ENCODE results near the gene UHRF1. TPM values are rescaled to one million over a fixed set of nuclear protein-coding genes. Genes with fewer than 3 reads are reported as not detected.
"Not testable (repeated sequence)": the region's sequence is repeated elsewhere in the genome, so short reads cannot be mapped to it uniquely, and the experiment has no call there.

Gene UHRF1
- total RNA-seq, 1 experiment from 2014 or later, result 53.6 TPM

- Histone ChIP-seq H3K4me3 (ENCODE audit: low read depth in 2 of 2, low read length in 2 of 2) (no peak overlapping the region), H3K27me3 (ENCODE audit: control insufficient read depth, insufficient read depth, low read length) (no peaks in the 10 kb centered on the region), H3K27ac (ENCODE audit: low read length) (peak overlapping the region; percentile 39; the same call in 1 of the 2 replicates), H3K4me1 (ENCODE audit: control insufficient read depth, insufficient read depth, low read length) (peaks cover 32% of the 10 kb centered on the region), H3K36me3 (ENCODE audit: control insufficient read depth, insufficient read depth, low read length) (no peaks in the 10 kb centered on the region; the same call in 1 of the 2 replicates), H3K9me3 (ENCODE audit: control insufficient read depth, insufficient read depth, low read depth, low read length) (no peaks in the 10 kb centered on the region)
- ATAC-seq, result no peak
- intact Hi-C loops (cut with micrococcal nuclease; ENCODE audit: unreplicated experiment) (loop anchor here (10.0 kb wide), 1 partner anchor 62 kb away; no protein-coding TSS in a partner anchor), in situ Hi-C loops (cut with HindIII; ENCODE audit: low pct_unique_long_range_greater_than_20kb, low sequenced_read_pairs) (no loop called here)
- no TSS peak for BruUV-seq (replicated peaks)
- TF ChIP-seq, protein P1, sequence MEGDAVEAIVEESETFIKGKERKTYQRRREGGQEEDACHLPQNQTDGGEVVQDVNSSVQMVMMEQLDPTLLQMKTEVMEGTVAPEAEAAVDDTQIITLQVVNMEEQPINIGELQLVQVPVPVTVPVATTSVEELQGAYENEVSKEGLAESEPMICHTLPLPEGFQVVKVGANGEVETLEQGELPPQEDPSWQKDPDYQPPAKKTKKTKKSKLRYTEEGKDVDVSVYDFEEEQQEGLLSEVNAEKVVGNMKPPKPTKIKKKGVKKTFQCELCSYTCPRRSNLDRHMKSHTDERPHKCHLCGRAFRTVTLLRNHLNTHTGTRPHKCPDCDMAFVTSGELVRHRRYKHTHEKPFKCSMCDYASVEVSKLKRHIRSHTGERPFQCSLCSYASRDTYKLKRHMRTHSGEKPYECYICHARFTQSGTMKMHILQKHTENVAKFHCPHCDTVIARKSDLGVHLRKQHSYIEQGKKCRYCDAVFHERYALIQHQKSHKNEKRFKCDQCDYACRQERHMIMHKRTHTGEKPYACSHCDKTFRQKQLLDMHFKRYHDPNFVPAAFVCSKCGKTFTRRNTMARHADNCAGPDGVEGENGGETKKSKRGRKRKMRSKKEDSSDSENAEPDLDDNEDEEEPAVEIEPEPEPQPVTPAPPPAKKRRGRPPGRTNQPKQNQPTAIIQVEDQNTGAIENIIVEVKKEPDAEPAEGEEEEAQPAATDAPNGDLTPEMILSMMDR (IDR thresholded peaks at IDR 0.05), result no peak
- peak; percentile 42; the same call in 1 of the 2 replicates for TF ChIP-seq TCF7L2 (IDR thresholded peaks at IDR 0.05; ENCODE audit: low read depth, low read length)
- POLR2A ChIA-PET, result no interaction called here
- CTCF ChIA-PET, result interaction anchor here (0.6 to 1.0 kb wide), 2 partner anchors 17 to 59 kb away, joined by 3 to 4 read pairs; no protein-coding TSS in a partner anchor
- DNase-seq (ENCODE audit: low read depth, low spot score), result no peak
These were observed 63.4 kb downstream of the UHRF1 start for GRCh38 chr19:4972509-4973230.

GRCh38 chr19:4974880-4975469, 65.7 kb downstream of the UHRF1 start:
- Histone ChIP-seq H3K4me1 (ENCODE audit: control insufficient read depth, insufficient read depth, low read length) (peaks cover 30% of the 10 kb centered on the region), H3K27ac (ENCODE audit: low read length) (no peak overlapping the region), H3K27me3 (ENCODE audit: control insufficient read depth, insufficient read depth, low read length) (no peaks in the 10 kb centered on the region), H3K4me3 (ENCODE audit: low read depth in 2 of 2, low read length in 2 of 2) (no peak overlapping the region), H3K9me3 (ENCODE audit: control insufficient read depth, insufficient read depth, low read depth, low read length) (no peaks in the 10 kb centered on the region), H3K36me3 (ENCODE audit: control insufficient read depth, insufficient read depth, low read length) (no peaks in the 10 kb centered on the region)
- TF ChIP-seq SIN3A (IDR thresholded peaks at IDR 0.05; ENCODE audit: borderline replicate concordance, insufficient read depth, low read depth, low read length) (no peak), TCF7L2 (IDR thresholded peaks at IDR 0.05; ENCODE audit: low read depth, low read length) (no peak), REST (IDR thresholded peaks at IDR 0.05; ENCODE audit: insufficient read depth in 1 of 2, low read depth in 2 of 2, low read length in 1 of 2) (no peak), POLR2AphosphoS5 (IDR thresholded peaks at IDR 0.05; ENCODE audit: low read depth, low read length) (no peak)
- TF ChIP-seq, protein P1 (IDR thresholded peaks at IDR 0.05), result no peak
- in situ Hi-C loops (cut with HindIII; ENCODE audit: low pct_unique_long_range_greater_than_20kb, low sequenced_read_pairs) (no loop called here), intact Hi-C loops (cut with micrococcal nuclease; ENCODE audit: unreplicated experiment) (loop anchor here (10.0 kb wide), 1 partner anchor 60 kb away; no protein-coding TSS in a partner anchor)
- ATAC-seq (no peak), DNase-seq (ENCODE audit: low read depth, low spot score) (no peak)
- no TSS peak for BruUV-seq (replicated peaks)
- ChIA-PET CTCF (no interaction called here), POLR2A (no interaction called here)

DNA sequence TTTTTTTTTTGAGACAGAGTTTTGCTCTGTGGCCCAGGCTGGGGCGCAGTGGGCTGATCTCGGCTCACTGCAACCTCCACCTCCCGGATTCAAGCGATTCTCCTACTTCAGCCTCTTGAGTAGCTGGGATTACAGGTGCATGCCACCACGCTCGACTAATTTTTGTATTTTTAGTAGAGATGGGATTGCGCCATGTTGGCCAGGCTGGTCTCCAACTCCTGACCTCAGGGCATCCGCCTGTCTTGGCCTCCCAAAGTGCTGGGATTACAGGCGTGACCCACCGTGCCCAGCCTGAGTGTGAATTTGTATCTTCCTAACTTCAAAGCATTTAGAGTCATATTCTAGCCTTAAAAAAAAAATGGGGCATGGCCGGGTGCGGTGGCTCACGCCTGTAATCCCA, 66.3 kb downstream of the UHRF1 start:
- DNase-seq (ENCODE audit: low read depth, low spot score); CTCF ChIA-PET; H3K27ac ChIP-seq (ENCODE audit: low read length); ATAC-seq; in situ Hi-C loops (cut with HindIII; ENCODE audit: low pct_unique_long_range_greater_than_20kb, low sequenced_read_pairs); H3K36me3 ChIP-seq (ENCODE audit: control insufficient read depth, insufficient read depth, low read length); BruUV-seq (replicated peaks); POLR2A ChIA-PET; H3K27me3 ChIP-seq (ENCODE audit: control insufficient read depth, insufficient read depth, low read length); H3K4me3 ChIP-seq (ENCODE audit: low read depth in 2 of 2, low read length in 2 of 2); H3K9me3 ChIP-seq (ENCODE audit: control insufficient read depth, insufficient read depth, low read depth, low read length): not testable (repeated sequence)
- H3K4me1 ChIP-seq (ENCODE audit: control insufficient read depth, insufficient read depth, low read length), result peaks cover 30% of the 10 kb centered on the region
- intact Hi-C loops (cut with micrococcal nuclease; ENCODE audit: unreplicated experiment), result loop anchor here (10.0 kb wide), 1 partner anchor 59 kb away; no protein-coding TSS in a partner anchor
